ENCODE measurements around the gene PSEN2. TPM values are rescaled to one million over a fixed set of nuclear protein-coding genes. Genes with fewer than 3 reads are reported as not detected.

The PSEN2 gene
- total RNA-seq, 1 experiment from 2014 or later: 17.4 TPM

DNA sequence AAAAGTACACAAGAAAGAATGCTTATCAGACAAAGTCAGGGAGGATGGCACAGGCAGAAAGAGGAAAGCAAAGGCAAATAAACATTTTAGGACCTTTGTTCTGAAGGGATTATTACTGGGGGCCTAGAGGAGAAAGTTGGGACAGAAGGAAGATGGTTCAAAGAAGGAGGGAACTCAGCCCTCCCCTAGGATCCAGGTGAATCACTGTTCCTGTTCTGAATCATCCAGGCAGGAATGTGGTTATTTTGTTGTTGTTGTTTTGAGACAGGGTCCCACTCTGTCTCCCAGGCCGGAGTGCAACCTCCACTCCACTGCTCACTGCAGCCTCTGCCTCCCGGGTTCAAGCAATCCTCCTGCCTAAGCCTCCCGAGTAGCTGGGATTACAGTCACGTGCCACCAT lies 38.5 kb upstream of the PSEN2 start:
- no peak overlapping the region for H3K23ac ChIP-seq (ENCODE audit: insufficient read length, low read depth, low read length)
- H2BK5ac ChIP-seq (ENCODE audit: insufficient read length, low read length): no peak overlapping the region
- H3K4ac ChIP-seq (ENCODE audit: low read depth, low read length): no peak overlapping the region
- no peaks in the 10 kb centered on the region for H3K79me1 ChIP-seq (ENCODE audit: insufficient read depth, low read depth, low read length, poor library complexity, severe bottlenecking)
- no peak overlapping the region for H3K56ac ChIP-seq (ENCODE audit: insufficient read length, low read depth, low read length)
- no peak overlapping the region for H3K27ac Mint-ChIP-seq
- H3K4me1 ChIP-seq (ENCODE audit: insufficient read depth, low read length): no peaks in the 10 kb centered on the region
- no peak overlapping the region for H3K18ac ChIP-seq (ENCODE audit: insufficient read length, low read depth, low read length)
- no peak overlapping the region for H2AK5ac ChIP-seq (ENCODE audit: insufficient read length, low read length)
- H3K23me2 ChIP-seq (ENCODE audit: insufficient read length, low read depth, low read length, poor library complexity, severe bottlenecking): no peaks in the 10 kb centered on the region
- H3K4me1 Mint-ChIP-seq: peaks cover 6 to 8% of the 10 kb centered on the region in 2 experiments
- H2BK20ac ChIP-seq (ENCODE audit: low read depth, low read length, poor library complexity, severe bottlenecking): no peak overlapping the region
- H2BK120ac ChIP-seq (ENCODE audit: low read depth, low read length, poor library complexity, severe bottlenecking): no peak overlapping the region
- H3K9me3 Mint-ChIP-seq: peaks cover 11 to 12% of the 10 kb centered on the region in 2 experiments
- no peak overlapping the region for H3T11ph ChIP-seq (ENCODE audit: low read length)
- H3K9ac ChIP-seq (ENCODE audit: extremely low read depth, insufficient read length, low read length): no peak overlapping the region
- H2BK15ac ChIP-seq (ENCODE audit: low read depth, low read length): no peak overlapping the region
- peaks cover 5 to 9% (median 7%) of the 10 kb centered on the region in 3 experiments; a peak in 5 of 7 replicates for H3K36me3 Mint-ChIP-seq (ENCODE audit: insufficient read depth in 1 of 3, low read depth in 3 of 3)
- H2BK12ac ChIP-seq (ENCODE audit: insufficient read length, low read depth, low read length): no peak overlapping the region
- H2AFZ ChIP-seq (ENCODE audit: low read length): no peak overlapping the region
- no peak overlapping the region for H3K14ac ChIP-seq (ENCODE audit: insufficient read depth, low read length)
- no peaks in the 10 kb centered on the region for H3K27me3 ChIP-seq (ENCODE audit: insufficient read depth, low read length)
- no peak overlapping the region for H3K4me3 Mint-ChIP-seq
- H4K20me1 ChIP-seq (ENCODE audit: control insufficient read depth, insufficient read depth, insufficient read length): no peaks in the 10 kb centered on the region
- no peaks in the 10 kb centered on the region for H3K79me2 ChIP-seq (ENCODE audit: insufficient read depth, low read length)
- H4K8ac ChIP-seq (replicated peaks; ENCODE audit: insufficient read length, low read depth, low read length): no peak overlapping the region
- DNase-seq: no peak
- no CpG with 5 or more reads among the region's 4 CpGs for WGBS (ENCODE audit: extremely low coverage, insufficient read length, low lambda C conversion rate)
- no peak overlapping the region for H3K4me2 ChIP-seq (ENCODE audit: insufficient read depth, insufficient read length, low read length)
- H3K27me3 Mint-ChIP-seq (ENCODE audit: low read depth): peaks cover 2% of the 10 kb centered on the region
- no peak overlapping the region for H4K5ac ChIP-seq (ENCODE audit: insufficient read length, low read depth, low read length)
- H4K91ac ChIP-seq (ENCODE audit: insufficient read length, low read depth, low read length): no peak overlapping the region
- H3K9me3 ChIP-seq (ENCODE audit: control insufficient read depth, low read depth, low read length): no peaks in the 10 kb centered on the region
- no peak overlapping the region for H3K27ac ChIP-seq (ENCODE audit: insufficient read length, low read depth, low read length)
- TF ChIP-seq, protein P1, sequence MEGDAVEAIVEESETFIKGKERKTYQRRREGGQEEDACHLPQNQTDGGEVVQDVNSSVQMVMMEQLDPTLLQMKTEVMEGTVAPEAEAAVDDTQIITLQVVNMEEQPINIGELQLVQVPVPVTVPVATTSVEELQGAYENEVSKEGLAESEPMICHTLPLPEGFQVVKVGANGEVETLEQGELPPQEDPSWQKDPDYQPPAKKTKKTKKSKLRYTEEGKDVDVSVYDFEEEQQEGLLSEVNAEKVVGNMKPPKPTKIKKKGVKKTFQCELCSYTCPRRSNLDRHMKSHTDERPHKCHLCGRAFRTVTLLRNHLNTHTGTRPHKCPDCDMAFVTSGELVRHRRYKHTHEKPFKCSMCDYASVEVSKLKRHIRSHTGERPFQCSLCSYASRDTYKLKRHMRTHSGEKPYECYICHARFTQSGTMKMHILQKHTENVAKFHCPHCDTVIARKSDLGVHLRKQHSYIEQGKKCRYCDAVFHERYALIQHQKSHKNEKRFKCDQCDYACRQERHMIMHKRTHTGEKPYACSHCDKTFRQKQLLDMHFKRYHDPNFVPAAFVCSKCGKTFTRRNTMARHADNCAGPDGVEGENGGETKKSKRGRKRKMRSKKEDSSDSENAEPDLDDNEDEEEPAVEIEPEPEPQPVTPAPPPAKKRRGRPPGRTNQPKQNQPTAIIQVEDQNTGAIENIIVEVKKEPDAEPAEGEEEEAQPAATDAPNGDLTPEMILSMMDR (conservative IDR thresholded peaks at IDR 0.05): no peak
